CD4-positive, alpha-beta T cell treated with Interferon gamma for 1 hour (primary cell): ENCODE data around the gene TUT7.
"Not testable (repeated sequence)": the region's sequence is repeated elsewhere in the genome, so short reads cannot be mapped to it uniquely, and the experiment has no call there.

ENCODE experiments used
- DNase-seq: peaks from one replicate; pipeline ENCODE4 v3.0.0-alpha.2; 2020

TUT7 gene

GRCh38 chr9:86350006-86350760 is 4.0 kb downstream of the TUT7 start:
- peak; percentile 7 for DNase-seq

GRCh38 chr9:86349271-86349670 is 4.9 kb downstream of the TUT7 start:
- no peak for DNase-seq

DNA sequence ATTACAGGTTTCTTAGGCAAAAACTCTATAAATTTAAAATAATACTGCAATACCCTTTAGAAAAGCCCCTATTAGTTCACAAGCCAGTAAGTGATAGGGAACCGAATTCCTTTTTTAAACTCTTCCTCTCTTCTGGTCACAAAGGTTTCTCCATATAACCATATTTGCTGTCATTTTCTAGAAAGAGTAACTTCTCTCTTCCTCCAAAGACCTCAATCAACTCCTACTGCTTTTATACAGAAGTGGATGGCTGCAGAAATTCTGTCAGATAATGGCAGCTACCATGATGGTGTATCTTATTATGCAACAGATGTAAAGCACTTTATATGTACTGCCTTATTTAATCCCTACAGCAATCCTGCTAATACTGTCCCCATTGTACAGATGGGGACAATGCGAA is 6.2 kb downstream of the TUT7 start:
- no peak for DNase-seq

GRCh38 chr9:86344818-86345217 is 9.4 kb downstream of the TUT7 start:
- no peak for DNase-seq

- no peak for DNase-seq
Measured at GRCh38 chr9:86342269-86342668, 11.9 kb downstream of the TUT7 start.

DNA sequence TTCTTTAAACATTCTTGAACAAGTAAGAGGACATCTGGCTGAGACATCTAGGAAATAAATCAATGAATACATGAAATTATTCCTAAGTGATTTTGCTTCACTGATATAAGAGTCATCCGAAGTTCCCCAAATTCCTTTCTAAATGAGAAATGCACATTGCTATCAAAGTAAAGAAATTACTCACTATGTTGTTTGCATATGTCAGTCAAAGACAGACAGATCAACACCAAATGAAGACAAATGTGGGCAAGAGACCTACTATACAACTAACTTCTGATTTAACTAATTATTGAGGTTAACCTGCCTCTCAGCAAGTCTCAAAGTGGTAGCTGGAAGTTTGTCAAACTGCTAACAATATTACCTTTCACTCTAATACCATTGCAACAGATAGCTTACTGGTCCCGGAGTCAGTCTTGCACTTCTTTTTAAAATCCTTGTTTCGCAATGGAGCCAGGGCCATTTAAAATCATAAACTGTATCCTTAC is 13.2 kb downstream of the TUT7 start:
- DNase-seq, result no peak

DNA sequence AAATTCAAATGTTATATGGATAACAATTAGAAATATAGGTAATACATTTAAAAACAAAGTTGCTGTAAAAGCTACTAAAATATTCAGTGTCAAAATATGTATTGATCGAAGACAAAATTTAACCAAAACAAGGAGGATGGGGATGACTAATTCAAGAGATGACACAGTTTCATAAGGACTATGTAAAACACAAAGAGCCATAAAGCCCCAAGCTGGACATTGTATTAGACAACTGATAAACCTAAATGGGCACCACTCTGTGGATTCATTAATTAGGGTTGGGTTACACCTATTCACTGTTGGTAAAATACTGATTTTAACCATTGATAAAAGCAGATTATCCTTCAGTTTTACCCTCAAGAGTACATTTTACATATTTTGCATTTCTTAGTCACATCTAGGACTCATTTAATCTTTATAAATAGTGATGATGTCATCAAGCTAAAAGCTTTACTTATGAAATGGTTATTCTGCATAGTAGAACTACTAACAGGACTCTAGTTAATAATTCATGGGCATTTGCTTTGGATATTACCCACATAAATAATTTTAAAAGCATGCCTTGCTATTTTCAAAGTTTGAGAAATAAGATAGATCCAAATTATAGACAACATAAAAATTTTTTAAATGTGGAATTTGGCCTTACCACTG is 13.7 kb downstream of the TUT7 start:
- no peak for DNase-seq

DNA sequence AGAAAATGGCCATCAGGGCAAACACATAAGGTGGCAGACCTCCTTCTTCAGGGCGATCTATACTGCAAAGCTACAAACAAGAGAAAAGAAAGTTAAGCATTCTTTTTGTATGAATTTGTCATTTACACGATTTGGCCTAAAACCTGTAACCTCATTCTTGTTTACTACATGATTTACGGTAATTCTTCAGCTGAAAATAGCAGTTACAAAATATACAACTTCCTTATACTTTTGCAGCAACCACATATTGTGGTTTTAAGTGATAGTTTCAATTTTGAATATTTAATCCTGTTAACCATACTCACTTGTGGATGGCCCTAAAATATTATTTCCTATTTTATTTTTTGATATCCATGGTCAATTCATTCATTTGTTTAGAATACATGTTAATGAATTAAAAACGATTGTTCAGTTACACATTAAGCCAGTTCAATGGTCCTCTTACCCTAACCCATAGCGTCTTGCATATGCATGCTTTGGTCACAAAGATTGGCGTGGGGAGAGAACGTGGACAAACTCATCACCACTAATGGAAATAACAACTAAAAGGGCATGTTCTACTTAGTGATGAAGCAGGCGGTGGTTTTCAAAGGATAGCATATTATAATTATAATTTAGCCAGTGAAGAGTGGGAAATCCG is 16.6 kb downstream of the TUT7 start:
- DNase-seq, result no peak

DNA sequence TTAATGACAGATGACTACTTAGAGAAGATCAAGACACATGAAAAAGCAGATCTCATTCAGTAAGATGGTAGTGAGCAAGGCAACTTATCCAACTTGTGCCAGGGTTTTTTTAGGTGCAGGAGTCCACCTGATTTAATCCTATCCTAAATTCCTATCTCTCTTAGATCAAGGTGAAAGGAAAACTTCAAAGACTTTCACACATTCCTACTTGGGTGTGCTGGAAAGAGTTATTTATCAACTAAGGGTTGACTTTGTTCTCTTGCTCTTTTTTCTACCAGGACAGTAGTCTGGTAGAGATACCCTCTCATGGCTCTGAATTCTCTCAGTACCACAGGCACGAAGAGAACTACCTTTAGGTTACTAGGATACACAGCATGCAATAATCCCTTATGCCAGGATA is 18.2 kb downstream of the TUT7 start:
- DNase-seq, result no peak

GRCh38 chr9:86333651-86334050 is 20.6 kb downstream of the TUT7 start:
- DNase-seq, result no peak

- DNase-seq, result no peak
Measured at GRCh38 chr9:86330186-86330585, 24.0 kb downstream of the TUT7 start.

DNA sequence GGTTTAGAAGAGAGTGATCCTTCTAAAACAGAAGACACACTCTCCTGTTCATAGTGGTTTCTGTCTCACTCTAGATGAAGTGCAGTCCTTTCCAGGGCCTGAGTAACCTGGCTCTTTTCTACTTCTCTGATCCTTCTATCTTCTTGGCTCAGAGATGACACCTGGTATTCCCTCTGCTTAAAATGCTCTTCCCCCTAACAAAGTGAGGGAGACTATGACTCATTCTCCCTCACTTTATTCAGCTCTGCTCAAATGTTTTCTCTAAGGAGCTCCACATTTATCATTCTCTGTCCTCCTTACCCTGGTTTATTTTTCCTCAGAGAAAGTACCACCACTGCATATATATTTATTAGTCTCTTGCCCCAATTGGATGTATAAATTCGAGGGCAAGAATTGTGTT is 24.6 kb downstream of the TUT7 start:
- DNase-seq, result no peak

- no peak for DNase-seq
Measured at GRCh38 chr9:86328156-86328555, 26.1 kb downstream of the TUT7 start.

DNA sequence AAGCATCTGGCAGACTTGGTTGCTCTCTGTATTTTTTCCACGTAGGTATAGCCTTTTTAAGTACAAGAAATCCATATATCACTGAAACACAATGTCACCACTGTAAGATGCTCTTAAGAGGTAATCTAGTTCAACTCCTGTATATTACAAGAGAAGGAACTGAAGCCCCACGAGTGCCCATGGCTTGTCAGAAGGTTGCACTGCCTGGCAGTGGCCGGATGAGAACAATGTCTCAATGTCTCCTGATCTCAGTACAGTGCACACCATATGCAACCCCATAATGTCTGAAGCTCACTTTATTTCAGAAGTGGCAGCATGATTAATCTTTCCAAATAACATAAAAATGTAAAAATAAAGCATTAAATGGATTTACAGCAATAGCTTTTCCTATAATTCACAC is 27.7 kb downstream of the TUT7 start:
- DNase-seq, result no peak

- no peak for DNase-seq
Measured at GRCh38 chr9:86324901-86325300, 29.3 kb downstream of the TUT7 start.

- no peak for DNase-seq
Measured at GRCh38 chr9:86324308-86324707, 29.9 kb downstream of the TUT7 start.

- no peak for DNase-seq
Measured at GRCh38 chr9:86322973-86323644, 31.1 kb downstream of the TUT7 start.

- DNase-seq, result no peak
Measured at GRCh38 chr9:86321373-86321772, 32.8 kb downstream of the TUT7 start.

DNA sequence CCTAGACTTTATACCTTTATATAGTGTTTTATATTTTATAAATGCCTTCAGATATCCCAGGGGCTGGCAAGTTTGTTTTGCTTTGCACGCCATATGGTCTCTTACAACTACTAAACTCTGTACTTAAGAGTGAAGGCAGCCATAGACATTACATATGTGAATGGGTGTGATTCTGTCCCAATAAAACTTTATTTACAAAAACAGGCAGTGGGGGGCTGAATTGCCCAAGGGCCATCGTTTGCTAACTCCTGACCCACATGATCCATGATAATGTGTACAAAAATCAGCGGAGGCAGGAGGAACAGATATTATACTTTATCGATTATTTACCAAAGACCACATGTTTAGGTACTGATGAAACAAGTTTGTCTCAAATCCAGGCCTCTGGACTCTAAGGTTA is 36.0 kb downstream of the TUT7 start:
- DNase-seq, result no peak

- DNase-seq, result no peak
Measured at GRCh38 chr9:86315078-86315477, 39.1 kb downstream of the TUT7 start.

GRCh38 chr9:86312959-86313358 is 41.3 kb downstream of the TUT7 start:
- not testable (repeated sequence) for DNase-seq

GRCh38 chr9:86308687-86309086 is 45.5 kb downstream of the TUT7 start:
- no peak for DNase-seq

DNA sequence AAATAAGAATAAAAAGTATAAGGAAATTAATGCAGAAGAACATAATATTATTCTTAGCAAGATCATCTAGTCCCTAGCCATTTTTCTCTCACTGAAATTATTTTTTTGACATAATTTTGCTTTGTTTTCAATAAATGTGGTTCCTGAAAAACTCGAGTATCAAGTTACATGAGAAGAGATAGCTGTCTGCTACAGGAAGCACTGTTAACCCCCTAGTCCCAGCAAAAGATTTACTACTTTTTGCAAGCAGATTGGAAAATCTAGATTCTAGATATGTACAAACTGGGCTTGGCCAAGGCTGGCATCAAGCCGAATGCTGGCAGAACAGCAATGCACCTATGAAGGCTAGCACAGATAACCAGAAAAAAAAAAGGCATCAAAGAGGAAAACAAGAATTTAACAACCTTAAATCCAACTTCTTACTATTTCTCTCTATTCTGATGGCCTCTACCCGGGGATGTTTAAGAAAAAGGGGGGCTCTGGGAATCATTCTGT is 49.9 kb downstream of the TUT7 start:
- DNase-seq, result no peak
